Duodenal mucosa (tissue), 2 donors: Measurements from ENCODE around the gene PER1.
A peak's percentile ranks its signal among the peaks of the same experiment; 100 is the strongest.

Source experiments
- H3K27ac ChIP-seq: one replicate; pipeline ENCODE4 v1.7.0; 2013; ENCODE audit warnings: low read depth, low read length
- H3K27me3 ChIP-seq, 2 donors: one replicate each; pipeline ENCODE4 v1.7.0; 2013; ENCODE audit warnings: low read length in 2 of 2, control low read depth in 1 of 2; ENCODE audit not compliant: insufficient read depth in 2 of 2, control insufficient read depth in 1 of 2
- H3K36me3 ChIP-seq, 2 donors: one replicate each; pipeline ENCODE4 v1.7.0; 2013; ENCODE audit warnings: low read length in 2 of 2, control low read depth in 1 of 2; ENCODE audit not compliant: insufficient read depth in 2 of 2, control insufficient read depth in 1 of 2
- H3K4me1 ChIP-seq, 2 donors: one replicate each; pipeline ENCODE4 v1.7.0; 2013; ENCODE audit warnings: low read length in 2 of 2, control low read depth in 1 of 2; ENCODE audit not compliant: insufficient read depth in 2 of 2, control insufficient read depth in 1 of 2
- H3K4me3 ChIP-seq, 2 donors: one replicate each; pipeline ENCODE4 v1.7.0; 2013; ENCODE audit warnings: low read length in 2 of 2, low read depth in 1 of 2
- H3K9ac ChIP-seq, 2 donors: one replicate each; pipeline ENCODE4 v1.7.0; 2013; ENCODE audit warnings: low read length in 2 of 2, low read depth in 1 of 2
- H3K9me3 ChIP-seq, 2 donors: one replicate each; pipeline ENCODE4 v1.7.0; 2013; ENCODE audit warnings: low read length in 2 of 2, control low read depth in 1 of 2; ENCODE audit not compliant: control insufficient read depth in 1 of 2

The PER1 gene

GRCh38 chr17:8152112-8152775 lies at the start of gene PER1:
TSS of gene PER1 (minus strand) at chr17:8152404. CDS start at chr17:8150706, 1,698 bp downstream.
- Histone ChIP-seq H3K27me3 (no peaks in the 10 kb centered on the region), H3K9ac (peak within 1 kb of the TSS; percentile 99 to 100), H3K9me3 (no peaks in the 10 kb centered on the region), H3K4me1 (peaks cover 41 to 52% of the 10 kb centered on the region in 2 donors), H3K4me3 (peak within 1 kb of the TSS; percentile 82 to 87), H3K36me3 (peaks cover 29 to 31% of the 10 kb centered on the region in 2 donors), H3K27ac (peak within 1 kb of the TSS; percentile 98)

GRCh38 chr17:8192070-8192815 lies 40.0 kb upstream of the PER1 start:
- Histone ChIP-seq H3K4me3 (peak overlapping the region; percentile 50 to 56), H3K27ac (peak overlapping the region; percentile 42), H3K36me3 (no peaks in the 10 kb centered on the region), H3K9ac (peak overlapping the region; percentile 46 to 62), H3K4me1 (peaks cover 29 to 36% of the 10 kb centered on the region in 2 donors), H3K9me3 (no peaks in the 10 kb centered on the region), H3K27me3 (no peaks in the 10 kb centered on the region)

GRCh38 chr17:8190506-8190905 lies 38.3 kb upstream of the PER1 start:
- no peaks in the 10 kb centered on the region for H3K36me3 ChIP-seq
- H3K4me1 ChIP-seq = peaks cover 29 to 39% of the 10 kb centered on the region in 2 donors
- H3K27me3 ChIP-seq = no peaks in the 10 kb centered on the region
- no peaks in the 10 kb centered on the region for H3K9me3 ChIP-seq
- peak overlapping the region; percentile 10 to 48 for H3K4me3 ChIP-seq
- peak overlapping the region; percentile 36 to 77 for H3K9ac ChIP-seq
- H3K27ac ChIP-seq = peak overlapping the region; percentile 20

- H3K4me3 ChIP-seq = peak within 1 kb of the TSS; percentile 80 to 92
- H3K4me1 ChIP-seq = peaks cover 29 to 39% of the 10 kb centered on the region in 2 donors
- no peaks in the 10 kb centered on the region for H3K27me3 ChIP-seq
- H3K36me3 ChIP-seq = no peaks in the 10 kb centered on the region
- H3K9ac ChIP-seq = peak within 1 kb of the TSS; percentile 77 to 86
- H3K9me3 ChIP-seq = no peaks in the 10 kb centered on the region
- H3K27ac ChIP-seq = peak within 1 kb of the TSS; percentile 96
These were observed 37.7 kb upstream of the PER1 start, which contains the start of gene BORCS6 for GRCh38 chr17:8189711-8190477. TSS of gene BORCS6 (minus strand) at chr17:8190180. CDS start at chr17:8190140, 40 bp downstream.

GRCh38 chr17:8189041-8189710 lies 37.0 kb upstream of the PER1 start:
- no peaks in the 10 kb centered on the region for H3K36me3 ChIP-seq
- H3K9me3 ChIP-seq = no peaks in the 10 kb centered on the region
- H3K27ac ChIP-seq = peak overlapping the region; percentile 96
- H3K9ac ChIP-seq = peak overlapping the region; percentile 77 to 86
- H3K27me3 ChIP-seq = no peaks in the 10 kb centered on the region
- peak overlapping the region; percentile 80 to 92 for H3K4me3 ChIP-seq
- peaks cover 29 to 39% of the 10 kb centered on the region in 2 donors for H3K4me1 ChIP-seq

GRCh38 chr17:8188263-8188839 lies 36.1 kb upstream of the PER1 start:
- Histone ChIP-seq H3K9me3 (no peaks in the 10 kb centered on the region), H3K27ac (no peak overlapping the region)

GRCh38 chr17:8187517-8188262 lies 35.5 kb upstream of the PER1 start:
- no peaks in the 10 kb centered on the region for H3K36me3 ChIP-seq
- H3K27ac ChIP-seq = peak overlapping the region; percentile 76
- H3K4me3 ChIP-seq = peak overlapping the region; percentile 92 to 94
- no peaks in the 10 kb centered on the region for H3K27me3 ChIP-seq
- H3K9me3 ChIP-seq = no peaks in the 10 kb centered on the region
- peak overlapping the region; percentile 77 to 94 for H3K9ac ChIP-seq
- H3K4me1 ChIP-seq = peaks cover 29 to 37% of the 10 kb centered on the region in 2 donors

More at GRCh38 chr17:8188263-8188839, 36.1 kb upstream of the PER1 start:
- no peaks in the 10 kb centered on the region for H3K36me3 ChIP-seq
- H3K4me3 ChIP-seq = peak overlapping the region; percentile 80 to 92
- no peaks in the 10 kb centered on the region for H3K27me3 ChIP-seq
- H3K4me1 ChIP-seq = peaks cover 29 to 39% of the 10 kb centered on the region in 2 donors
- peak overlapping the region; percentile 77 to 86 for H3K9ac ChIP-seq

- peaks cover 29 to 31% of the 10 kb centered on the region in 2 donors for H3K4me1 ChIP-seq
- peak overlapping the region; percentile 92 to 94 for H3K4me3 ChIP-seq
- no peaks in the 10 kb centered on the region for H3K9me3 ChIP-seq
- H3K27me3 ChIP-seq = no peaks in the 10 kb centered on the region
- no peaks in the 10 kb centered on the region for H3K36me3 ChIP-seq
- H3K27ac ChIP-seq = peak overlapping the region; percentile 93
- peak overlapping the region; percentile 83 to 94 for H3K9ac ChIP-seq
These were observed 34.7 kb upstream of the PER1 start for GRCh38 chr17:8186787-8187516.
